Spleen (tissue), 7 donors: ENCODE data around the gene HOXB2.

ENCODE experiments used
- CTCF ChIP-seq, 11 experiments: fragments of 200-600 bp in 7 of 11; fragments of 450-650 bp in 4 of 11; sonication (generic) in 4 of 11; IDR thresholded peaks in 8 of 11; conservative IDR thresholded peaks in 3 of 11; 1 replicate in 7 of 11; 2 replicates in 4 of 11; pipeline versions ENCODE4 v1.4.0 to v1.8.0; 2016 to 2021; ENCODE audit warnings: antibody characterized with exemption in 11 of 11, inconsistent platforms in 4 of 11, mild to moderate bottlenecking in 1 of 11
- POLR2A ChIP-seq, 3 donors: fragments of 450-650 bp; IDR thresholded peaks; one replicate each; pipeline ENCODE4 v1.5.1; 2017; ENCODE audit warnings: antibody characterized with exemption in 3 of 3, mild to moderate bottlenecking in 1 of 3
- POLR2AphosphoS5 ChIP-seq, 3 donors: sonication (generic); formaldehyde crosslinking; IDR thresholded peaks; one replicate each; pipeline ENCODE4 v1.5.1; 2017; ENCODE audit warnings: antibody characterized with exemption in 3 of 3
- donor health status: DM: no; HTN: no; CAD: no; lungs with moderate emphysema.
- donor health status: DM: no; HTN: no; CAD: no.
- donor health status: DM: no; HTN: no; CAD: no.

DNA sequence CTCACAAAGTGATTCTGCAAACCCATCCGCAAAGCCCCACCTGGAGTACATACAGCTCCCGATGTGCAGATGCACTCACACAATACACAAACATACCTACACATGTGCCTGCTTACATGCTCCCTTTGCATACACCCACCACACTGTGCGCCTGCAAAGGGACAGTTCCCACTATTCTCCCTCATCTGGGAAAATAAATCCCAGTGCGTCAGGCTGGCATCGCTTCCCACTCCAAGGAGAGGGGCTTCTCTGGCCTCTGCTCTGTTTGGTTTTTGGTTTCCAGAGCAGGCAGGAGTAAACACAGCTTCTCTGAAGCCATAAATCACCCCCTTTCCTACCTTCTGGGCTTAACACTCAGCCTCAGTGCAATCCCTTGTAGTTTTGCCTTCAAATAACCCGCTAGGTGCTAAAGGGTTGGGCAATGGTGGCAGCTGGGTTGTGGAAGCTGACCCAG is 18.5 kb upstream of the HOXB2 start:
- TF ChIP-seq CTCF (IDR thresholded peaks at IDR 0.05 in 8 of 11, conservative IDR thresholded peaks at IDR 0.05 in 3 of 11) (no peak), POLR2A (IDR thresholded peaks at IDR 0.05) (no peak), POLR2AphosphoS5 (IDR thresholded peaks at IDR 0.05) (no peak)
